Activated T-cell treated with anti-CD3 and anti-CD28 coated beads, Interleukin-2, amount 50 U/mL, for 24 hours (primary cell): ENCODE data around the gene SETD7.

Experiments
- DNase-seq: peaks from one replicate; pipeline ENCODE4 v3.0.0-alpha.2; 2020
- H3K27ac Mint-ChIP-seq: 2 replicates; pipeline ENCODE4 v1.8.0; 2020; ENCODE audit warnings: mild to moderate bottlenecking, mixed read lengths
- H3K27me3 Mint-ChIP-seq: 2 replicates; pipeline ENCODE4 v1.8.0; 2020; ENCODE audit warnings: mixed read lengths
- H3K36me3 Mint-ChIP-seq: 2 replicates; pipeline ENCODE4 v1.8.0; 2020; ENCODE audit warnings: low read depth, mixed read lengths
- H3K4me1 Mint-ChIP-seq: 2 replicates; pipeline ENCODE4 v1.8.0; 2020; ENCODE audit warnings: low read depth, mixed read lengths
- H3K4me3 Mint-ChIP-seq: 2 replicates; pipeline ENCODE4 v1.8.0; 2020; ENCODE audit warnings: mild to moderate bottlenecking, moderate library complexity, mixed read lengths
- H3K9me3 Mint-ChIP-seq: 2 replicates; pipeline ENCODE4 v1.8.0; 2020; ENCODE audit warnings: mixed read lengths

SETD7 gene

GRCh38 chr4:139547979-139548378, 8.0 kb downstream of the SETD7 start:
- H3K27ac Mint-ChIP-seq, result no peak overlapping the region
- H3K9me3 Mint-ChIP-seq, result no peaks in the 10 kb centered on the region
- no peak for DNase-seq
- H3K36me3 Mint-ChIP-seq, result peaks cover 37% of the 10 kb centered on the region
- H3K27me3 Mint-ChIP-seq, result no peaks in the 10 kb centered on the region
- H3K4me1 Mint-ChIP-seq, result peaks cover 19% of the 10 kb centered on the region
- H3K4me3 Mint-ChIP-seq, result no peak overlapping the region

GRCh38 chr4:139540632-139541031, 15.4 kb downstream of the SETD7 start:
- Mint-ChIP-seq H3K36me3 (peaks cover 49% of the 10 kb centered on the region), H3K27me3 (no peaks in the 10 kb centered on the region), H3K9me3 (no peaks in the 10 kb centered on the region), H3K4me3 (no peak overlapping the region), H3K4me1 (no peaks in the 10 kb centered on the region), H3K27ac (no peak overlapping the region)
- no peak for DNase-seq

- Mint-ChIP-seq H3K4me1 (no peaks in the 10 kb centered on the region), H3K27me3 (no peaks in the 10 kb centered on the region), H3K9me3 (no peaks in the 10 kb centered on the region), H3K36me3 (peaks cover 48% of the 10 kb centered on the region), H3K4me3 (no peak overlapping the region), H3K27ac (no peak overlapping the region)
- DNase-seq, result no peak
These were observed 15.9 kb downstream of the SETD7 start for GRCh38 chr4:139540161-139540560.

DNA sequence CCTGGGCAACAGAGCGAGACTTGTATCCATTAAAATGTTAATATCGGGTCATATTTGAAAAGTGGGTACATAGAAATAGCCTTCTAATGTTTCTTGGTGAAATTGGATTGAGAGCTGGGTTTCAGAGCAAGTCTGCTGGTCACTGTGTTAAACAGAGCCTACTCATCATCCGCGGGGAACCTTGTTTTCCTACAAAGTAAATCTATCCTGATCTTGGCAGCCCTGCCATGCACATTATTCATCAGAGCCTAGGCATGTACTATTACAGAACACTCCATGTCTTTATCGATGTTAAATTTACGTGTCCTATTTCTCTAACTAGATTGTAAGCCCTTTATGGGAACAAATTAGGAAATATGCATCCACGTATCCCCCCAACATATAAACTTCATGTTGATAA, 18.7 kb downstream of the SETD7 start:
- Mint-ChIP-seq H3K36me3 (peaks cover 37% of the 10 kb centered on the region), H3K4me1 (no peaks in the 10 kb centered on the region), H3K27ac (no peak overlapping the region), H3K4me3 (no peak overlapping the region), H3K27me3 (no peaks in the 10 kb centered on the region), H3K9me3 (no peaks in the 10 kb centered on the region)
- no peak for DNase-seq

- DNase-seq, result no peak
- H3K4me3 Mint-ChIP-seq, result no peak overlapping the region
- peaks cover 31% of the 10 kb centered on the region for H3K36me3 Mint-ChIP-seq
- no peaks in the 10 kb centered on the region for H3K27me3 Mint-ChIP-seq
- no peaks in the 10 kb centered on the region for H3K4me1 Mint-ChIP-seq
- H3K9me3 Mint-ChIP-seq, result no peaks in the 10 kb centered on the region
- no peak overlapping the region for H3K27ac Mint-ChIP-seq
These were observed 20.2 kb downstream of the SETD7 start for GRCh38 chr4:139535871-139536234.

DNA sequence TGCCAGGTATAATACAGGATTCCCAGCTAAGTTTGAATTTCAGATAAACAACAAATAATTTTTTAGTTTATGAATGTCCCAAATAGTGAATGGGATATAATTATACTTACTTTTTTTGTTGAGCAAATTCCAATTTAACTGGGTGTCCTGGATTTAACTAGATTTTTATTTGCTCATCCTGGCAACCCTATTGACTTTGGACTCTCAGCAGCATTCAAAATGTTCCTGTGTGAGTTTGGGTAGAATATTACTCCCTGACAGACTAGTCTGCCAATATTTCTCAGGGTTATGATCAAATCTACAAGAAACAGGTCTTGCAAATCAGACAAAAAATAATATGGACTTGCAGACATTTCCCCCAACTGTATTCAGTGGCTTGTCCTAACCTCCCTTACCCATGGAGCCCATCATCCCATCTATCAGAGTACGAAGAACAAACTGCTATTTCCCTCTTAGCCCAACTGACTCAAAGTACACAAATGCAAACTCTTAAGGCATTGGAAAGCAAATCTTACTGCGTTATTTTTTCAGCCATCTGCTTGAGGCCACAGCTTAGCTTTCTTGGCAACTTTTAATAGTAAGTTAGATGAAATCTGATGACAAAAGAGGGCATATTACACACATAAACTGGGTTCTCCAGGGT, 20.7 kb downstream of the SETD7 start:
- H3K4me3 Mint-ChIP-seq, result no peak overlapping the region
- no peaks in the 10 kb centered on the region for H3K9me3 Mint-ChIP-seq
- no peaks in the 10 kb centered on the region for H3K4me1 Mint-ChIP-seq
- no peaks in the 10 kb centered on the region for H3K27me3 Mint-ChIP-seq
- H3K27ac Mint-ChIP-seq, result no peak overlapping the region
- peaks cover 26% of the 10 kb centered on the region for H3K36me3 Mint-ChIP-seq
- no peak for DNase-seq

DNA sequence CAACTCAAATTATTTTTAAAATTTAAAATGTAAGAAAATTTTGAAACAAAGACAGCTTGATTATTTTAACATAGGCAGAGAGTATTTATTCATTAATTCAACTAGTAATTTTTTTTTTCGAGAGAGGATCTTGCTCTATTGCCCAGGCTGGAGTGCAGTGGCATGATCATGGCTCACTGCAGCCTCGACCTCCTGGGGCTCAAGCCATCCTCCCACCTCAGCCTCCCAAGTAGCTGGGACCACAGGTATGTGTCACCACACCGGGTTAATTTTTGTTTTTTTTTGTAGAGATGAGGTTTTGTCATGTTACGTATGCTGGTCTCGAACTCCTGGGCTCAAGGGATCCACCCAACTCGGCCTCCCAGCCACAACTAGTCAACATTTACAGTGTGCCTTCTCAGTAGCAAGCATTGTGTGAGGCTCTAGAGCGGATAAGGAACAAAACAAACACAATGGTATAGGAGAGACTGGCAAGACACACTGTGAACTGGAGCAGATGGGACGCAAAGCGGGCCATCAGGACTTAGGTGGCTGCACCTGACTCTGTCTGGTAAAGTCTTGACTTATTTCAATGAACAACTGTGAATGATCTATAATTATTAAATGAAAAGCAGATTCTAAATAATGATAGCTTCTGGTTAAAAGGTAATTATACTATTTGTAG, 21.6 kb downstream of the SETD7 start:
- Mint-ChIP-seq H3K27ac (no peak overlapping the region), H3K4me1 (no peaks in the 10 kb centered on the region), H3K9me3 (no peaks in the 10 kb centered on the region)

GRCh38 chr4:139533511-139533910, 22.5 kb downstream of the SETD7 start:
- H3K36me3 Mint-ChIP-seq, result peaks cover 28% of the 10 kb centered on the region
- H3K27me3 Mint-ChIP-seq, result no peaks in the 10 kb centered on the region
- H3K4me1 Mint-ChIP-seq, result peaks cover 2% of the 10 kb centered on the region
- DNase-seq, result no peak
- H3K27ac Mint-ChIP-seq, result no peak overlapping the region
- H3K4me3 Mint-ChIP-seq, result no peak overlapping the region
- H3K9me3 Mint-ChIP-seq, result no peaks in the 10 kb centered on the region

More for the DNA sequence above, 21.6 kb downstream of the SETD7 start:
- no peaks in the 10 kb centered on the region for H3K27me3 Mint-ChIP-seq
- no peak for DNase-seq
- H3K36me3 Mint-ChIP-seq, result peaks cover 20% of the 10 kb centered on the region
- no peak overlapping the region for H3K4me3 Mint-ChIP-seq

- no peak overlapping the region for H3K27ac Mint-ChIP-seq
- no peaks in the 10 kb centered on the region for H3K9me3 Mint-ChIP-seq
- H3K4me3 Mint-ChIP-seq, result no peak overlapping the region
- peaks cover 33% of the 10 kb centered on the region for H3K36me3 Mint-ChIP-seq
- H3K27me3 Mint-ChIP-seq, result no peaks in the 10 kb centered on the region
- peaks cover 2% of the 10 kb centered on the region for H3K4me1 Mint-ChIP-seq
- no peak for DNase-seq
These were observed 23.1 kb downstream of the SETD7 start for GRCh38 chr4:139532947-139533346.

DNA sequence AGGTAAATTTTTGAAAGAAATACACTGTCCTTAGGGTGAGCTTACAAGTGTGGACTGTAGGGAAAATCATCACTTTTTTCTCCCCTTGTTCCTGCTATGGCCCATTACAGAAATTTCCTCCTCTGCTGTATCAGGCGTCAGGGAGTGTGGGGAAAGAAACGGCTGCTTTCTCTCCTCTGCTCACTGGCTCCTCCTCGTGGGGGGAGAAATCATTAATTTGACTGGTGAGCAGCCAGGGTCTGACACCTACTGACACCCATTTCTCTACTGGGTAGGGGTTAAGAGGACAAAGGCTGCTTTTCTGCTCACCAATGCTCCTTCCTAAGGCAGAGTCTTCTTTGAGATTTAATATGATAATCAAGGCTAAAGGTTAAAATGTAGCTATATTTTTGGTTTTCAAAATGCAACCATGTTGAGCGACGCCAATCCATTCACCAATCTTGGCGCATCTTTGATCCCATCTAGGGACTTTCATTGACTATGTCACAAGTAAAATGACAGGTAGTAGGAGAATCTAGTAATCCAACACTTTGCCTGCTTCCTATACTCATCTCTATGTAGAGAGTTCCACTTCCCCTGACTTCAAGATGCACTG, 25.1 kb downstream of the SETD7 start:
- Mint-ChIP-seq H3K9me3 (no peaks in the 10 kb centered on the region), H3K27ac (no peak overlapping the region), H3K36me3 (peaks cover 52% of the 10 kb centered on the region), H3K4me3 (no peak overlapping the region), H3K4me1 (peaks cover 3% of the 10 kb centered on the region), H3K27me3 (no peaks in the 10 kb centered on the region)
- DNase-seq, result peak; percentile 54

- peaks cover 9% of the 10 kb centered on the region for H3K4me1 Mint-ChIP-seq
- no peak overlapping the region for H3K27ac Mint-ChIP-seq
- no peak overlapping the region for H3K4me3 Mint-ChIP-seq
- H3K27me3 Mint-ChIP-seq, result no peaks in the 10 kb centered on the region
- DNase-seq, result no peak
- no peaks in the 10 kb centered on the region for H3K9me3 Mint-ChIP-seq
- H3K36me3 Mint-ChIP-seq, result peaks cover 67% of the 10 kb centered on the region
These were observed 27.5 kb downstream of the SETD7 start for GRCh38 chr4:139528377-139529005.

DNA sequence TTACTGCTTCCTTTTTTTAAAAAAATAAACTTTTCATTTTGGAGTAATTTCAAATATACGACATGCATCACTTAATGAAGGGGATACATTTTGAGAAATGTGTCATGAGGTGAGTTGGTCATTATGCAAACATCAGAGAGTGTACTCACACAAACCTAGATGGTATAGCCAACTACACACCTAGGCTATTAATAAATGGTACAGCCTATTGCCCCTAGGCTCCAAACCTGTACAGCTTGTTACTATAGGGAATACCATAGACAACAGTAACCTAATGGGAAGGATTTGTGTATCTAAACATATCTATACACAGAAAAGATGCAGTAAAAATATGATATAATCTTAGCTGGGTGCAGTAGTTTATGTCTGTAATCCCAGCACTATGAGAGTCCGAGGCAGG, 29.1 kb downstream of the SETD7 start:
- Mint-ChIP-seq H3K27me3 (no peaks in the 10 kb centered on the region), H3K27ac (no peak overlapping the region), H3K9me3 (no peaks in the 10 kb centered on the region), H3K4me1 (peaks cover 9% of the 10 kb centered on the region), H3K36me3 (peaks cover 75% of the 10 kb centered on the region), H3K4me3 (no peak overlapping the region)
- no peak for DNase-seq

- Mint-ChIP-seq H3K4me3 (no peak overlapping the region), H3K9me3 (no peaks in the 10 kb centered on the region), H3K36me3 (peaks cover 84% of the 10 kb centered on the region), H3K27ac (no peak overlapping the region), H3K4me1 (peaks cover 9% of the 10 kb centered on the region), H3K27me3 (no peaks in the 10 kb centered on the region)
- no peak for DNase-seq
These were observed 30.6 kb downstream of the SETD7 start for GRCh38 chr4:139525414-139525813.

DNA sequence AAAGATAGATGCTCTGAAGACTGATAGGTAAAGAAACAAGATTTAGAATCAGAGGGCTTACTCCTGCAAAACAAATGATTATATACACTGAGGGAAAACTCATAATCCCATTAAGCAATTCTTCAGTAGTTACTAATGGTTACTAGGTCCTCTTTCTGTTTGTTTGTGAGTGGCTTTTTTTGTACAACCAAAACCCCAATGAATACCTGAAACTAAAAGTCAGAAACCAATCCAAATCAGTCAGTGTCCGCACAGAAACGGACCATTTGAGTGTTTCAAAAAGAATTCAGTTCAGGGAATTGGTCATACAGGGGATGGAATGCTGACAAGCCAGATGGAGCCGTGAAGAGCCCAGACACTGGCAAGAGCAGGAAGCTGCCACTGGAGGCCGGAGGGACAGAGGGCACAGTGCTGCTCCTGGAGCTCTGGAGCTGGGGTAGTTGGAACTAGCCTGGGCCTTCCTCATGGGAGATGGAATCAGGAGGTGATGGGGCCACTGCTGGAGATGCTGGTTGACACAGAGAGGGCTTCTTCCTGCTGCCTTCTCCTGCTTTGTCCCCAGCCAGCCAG, 31.9 kb downstream of the SETD7 start:
- Mint-ChIP-seq H3K36me3 (peaks cover 93% of the 10 kb centered on the region), H3K4me3 (no peak overlapping the region), H3K27ac (no peak overlapping the region), H3K9me3 (no peaks in the 10 kb centered on the region), H3K4me1 (peaks cover 9% of the 10 kb centered on the region), H3K27me3 (no peaks in the 10 kb centered on the region)
- no peak for DNase-seq

DNA sequence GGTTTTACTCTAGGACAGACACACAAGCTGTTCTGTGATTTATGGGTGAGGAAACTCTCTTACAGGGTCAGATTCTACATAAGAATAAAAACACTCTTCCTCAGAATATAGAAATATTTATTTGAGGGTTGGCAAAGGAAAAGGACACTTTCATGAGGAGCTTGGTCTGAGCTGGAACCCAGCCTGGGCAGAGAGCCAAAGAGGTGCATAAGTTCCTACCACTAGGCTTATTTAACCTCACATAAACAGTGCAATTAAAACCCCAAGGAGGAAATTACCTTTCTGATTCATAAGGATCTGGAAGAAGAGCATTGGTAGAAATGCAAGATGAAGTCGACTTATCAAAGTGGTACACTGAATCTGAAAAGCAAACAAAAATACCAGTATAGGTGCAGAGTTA, 32.9 kb downstream of the SETD7 start:
- Mint-ChIP-seq H3K9me3 (no peaks in the 10 kb centered on the region), H3K27me3 (no peaks in the 10 kb centered on the region), H3K27ac (no peak overlapping the region), H3K4me3 (no peak overlapping the region), H3K36me3 (peaks cover 93% of the 10 kb centered on the region), H3K4me1 (peaks cover 7% of the 10 kb centered on the region)
- no peak for DNase-seq
